ENCODE results near the gene OR4C12.
"Not testable (repeated sequence)": the region's sequence is repeated elsewhere in the genome, so short reads cannot be mapped to it uniquely, and the experiment has no call there.

OR4C12 gene

DNA sequence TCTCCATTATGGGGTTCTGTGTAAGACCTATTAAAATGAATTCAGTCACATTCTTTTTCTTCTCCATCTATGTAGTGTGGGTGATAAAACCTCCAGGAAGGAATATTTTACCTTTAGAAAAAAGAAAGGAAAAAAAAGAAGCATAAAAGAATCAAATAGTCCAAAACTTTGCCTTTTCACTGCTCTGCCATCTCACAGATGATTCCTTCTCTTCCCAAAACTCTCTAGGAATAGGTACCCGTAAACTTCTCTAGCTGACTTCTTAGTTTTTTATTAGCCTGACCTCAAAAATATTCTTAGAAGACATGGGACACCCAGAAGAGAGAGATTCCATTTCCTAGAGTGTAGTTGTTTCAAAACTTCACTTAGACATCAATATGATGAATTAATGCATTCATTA, at the start of gene OR4C12:
Gene OR4C12 (minus strand): TSS at position 101 of the 400 bp plus-strand sequence. CDS start 34 bp downstream, at position 67.
- H3K4me1 ChIP-seq (ENCODE audit: insufficient read depth, insufficient read length); H3K27me3 ChIP-seq (ENCODE audit: insufficient read depth, insufficient read length); H3K4me3 ChIP-seq (ENCODE audit: insufficient read length, low read depth); H3K9me3 ChIP-seq (ENCODE audit: insufficient read depth, low read length); H3K36me3 ChIP-seq (ENCODE audit: insufficient read depth, insufficient read length, low read length); DNase-seq (ENCODE audit: low read depth, low spot score); H3K9ac ChIP-seq (ENCODE audit: insufficient read length, low read depth): not testable (repeated sequence)

- no peaks in the 10 kb centered on the region for H3K9me3 ChIP-seq (ENCODE audit: insufficient read depth, low read length)
- no peak overlapping the region for H3K9ac ChIP-seq (ENCODE audit: insufficient read length, low read depth)
- H3K27me3 ChIP-seq (ENCODE audit: insufficient read depth, insufficient read length) = no peaks in the 10 kb centered on the region
- no peak for DNase-seq (ENCODE audit: low read depth, low spot score)
- H3K36me3 ChIP-seq (ENCODE audit: insufficient read depth, insufficient read length, low read length) = no peaks in the 10 kb centered on the region
- no peaks in the 10 kb centered on the region for H3K4me1 ChIP-seq (ENCODE audit: insufficient read depth, insufficient read length)
- no peak overlapping the region for H3K4me3 ChIP-seq (ENCODE audit: insufficient read length, low read depth)
- TF ChIP-seq SUZ12 (IDR thresholded peaks at IDR 0.05; ENCODE audit: extremely low read depth, insufficient read depth, insufficient read length) (no peak), ZNF274 (IDR thresholded peaks at IDR 0.05; ENCODE audit: low read depth, low read length) (no peak), YY1 (IDR thresholded peaks at IDR 0.05; ENCODE audit: insufficient read depth, insufficient read length) (no peak)
Observed at GRCh38 chr11:50030193-50030592, 47.9 kb upstream of the OR4C12 start.

DNA sequence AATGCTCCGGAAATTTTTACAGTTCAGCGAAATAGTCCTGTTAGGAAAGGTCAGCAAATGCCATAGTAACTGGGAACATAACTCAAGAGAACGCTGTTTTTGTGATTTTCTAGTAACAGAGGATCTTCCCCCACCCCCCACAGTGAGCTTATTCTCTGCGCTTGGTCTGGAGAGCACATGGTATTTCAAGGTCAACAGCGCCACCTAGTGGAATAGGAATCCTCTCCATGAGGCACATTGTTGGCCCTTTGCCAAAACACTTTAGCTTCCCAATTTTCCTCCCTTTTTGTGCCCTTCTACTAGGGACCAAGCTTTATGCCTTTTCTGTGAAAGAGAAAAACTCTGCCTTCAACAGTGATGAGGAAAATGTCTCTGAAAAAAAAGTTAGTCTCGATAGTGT, 13.2 kb upstream of the OR4C12 start:
- Histone ChIP-seq H3K4me1 (ENCODE audit: insufficient read depth, insufficient read length) (no peaks in the 10 kb centered on the region), H3K4me3 (ENCODE audit: insufficient read length, low read depth) (no peak overlapping the region), H3K27me3 (ENCODE audit: insufficient read depth, insufficient read length) (no peaks in the 10 kb centered on the region), H3K36me3 (ENCODE audit: insufficient read depth, insufficient read length, low read length) (no peaks in the 10 kb centered on the region), H3K9me3 (ENCODE audit: insufficient read depth, low read length) (peaks cover 31% of the 10 kb centered on the region), H3K9ac (ENCODE audit: insufficient read length, low read depth) (no peak overlapping the region)
- no peak for TF ChIP-seq ZNF274 (IDR thresholded peaks at IDR 0.05; ENCODE audit: low read depth, low read length)
- no peak for TF ChIP-seq YY1 (IDR thresholded peaks at IDR 0.05; ENCODE audit: insufficient read depth, insufficient read length)
- no peak for TF ChIP-seq SUZ12 (IDR thresholded peaks at IDR 0.05; ENCODE audit: extremely low read depth, insufficient read depth, insufficient read length)
- DNase-seq (ENCODE audit: low read depth, low spot score) = peak; percentile 80

DNA sequence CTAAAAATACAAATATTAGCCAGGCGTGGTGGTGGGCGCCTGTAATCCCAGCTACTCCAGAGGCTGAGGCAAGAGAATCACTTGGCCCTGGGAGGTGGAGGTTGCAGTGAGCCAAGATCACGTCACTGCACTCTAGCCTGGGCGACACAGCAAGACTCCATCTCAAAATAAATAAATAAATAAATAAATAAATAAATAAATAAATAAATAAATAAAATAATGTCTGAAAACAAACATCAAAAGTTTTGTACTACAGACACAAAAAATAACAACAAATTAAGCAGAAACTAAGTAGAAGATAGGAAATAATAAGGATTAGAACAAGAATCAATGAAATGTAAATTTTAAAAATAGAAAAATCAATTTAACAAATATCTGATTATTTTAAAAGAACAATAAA, 8.9 kb downstream of the OR4C12 start:
- not testable (repeated sequence) for H3K36me3 ChIP-seq (ENCODE audit: insufficient read depth, insufficient read length, low read length); H3K4me1 ChIP-seq (ENCODE audit: insufficient read depth, insufficient read length); DNase-seq (ENCODE audit: low read depth, low spot score); H3K4me3 ChIP-seq (ENCODE audit: insufficient read length, low read depth); H3K9me3 ChIP-seq (ENCODE audit: insufficient read depth, low read length); H3K9ac ChIP-seq (ENCODE audit: insufficient read length, low read depth); H3K27me3 ChIP-seq (ENCODE audit: insufficient read depth, insufficient read length)

DNA sequence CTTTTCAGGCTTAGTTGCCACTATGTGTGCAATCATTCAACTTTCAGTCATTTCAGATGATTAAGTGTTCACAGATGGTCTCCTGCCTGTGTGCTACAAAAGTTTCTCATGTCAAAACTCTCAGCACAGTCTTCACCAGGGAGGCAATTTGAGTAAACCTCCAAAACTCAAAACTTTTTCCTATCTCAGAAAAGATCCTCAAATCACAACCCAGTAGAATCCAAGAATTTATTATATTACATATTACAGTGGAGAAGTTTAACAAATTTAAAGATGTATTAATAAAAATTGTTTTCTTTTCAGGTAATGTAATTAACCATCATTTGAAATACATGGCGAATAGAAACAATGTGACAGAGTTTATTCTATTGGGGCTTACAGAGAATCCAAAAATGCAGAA, 30.2 kb downstream of the OR4C12 start, which contains the start of gene OR4C13:
Gene OR4C13 (plus strand): TSS at position 301 of the 400 bp plus-strand sequence. CDS start 32 bp downstream, at position 333.
- H3K4me3 ChIP-seq (ENCODE audit: insufficient read length, low read depth) = no peak within 1 kb of the TSS
- no peak for TF ChIP-seq YY1 (IDR thresholded peaks at IDR 0.05; ENCODE audit: insufficient read depth, insufficient read length)
- no peak for TF ChIP-seq ZNF274 (IDR thresholded peaks at IDR 0.05; ENCODE audit: low read depth, low read length)
- no peak for TF ChIP-seq SUZ12 (IDR thresholded peaks at IDR 0.05; ENCODE audit: extremely low read depth, insufficient read depth, insufficient read length)
- no peaks in the 10 kb centered on the region for H3K9me3 ChIP-seq (ENCODE audit: insufficient read depth, low read length)
- H3K36me3 ChIP-seq (ENCODE audit: insufficient read depth, insufficient read length, low read length) = no peaks in the 10 kb centered on the region
- H3K9ac ChIP-seq (ENCODE audit: insufficient read length, low read depth) = no peak within 1 kb of the TSS
- no peaks in the 10 kb centered on the region for H3K27me3 ChIP-seq (ENCODE audit: insufficient read depth, insufficient read length)
- no peak for DNase-seq (ENCODE audit: low read depth, low spot score)
- H3K4me1 ChIP-seq (ENCODE audit: insufficient read depth, insufficient read length) = no peaks in the 10 kb centered on the region

DNA sequence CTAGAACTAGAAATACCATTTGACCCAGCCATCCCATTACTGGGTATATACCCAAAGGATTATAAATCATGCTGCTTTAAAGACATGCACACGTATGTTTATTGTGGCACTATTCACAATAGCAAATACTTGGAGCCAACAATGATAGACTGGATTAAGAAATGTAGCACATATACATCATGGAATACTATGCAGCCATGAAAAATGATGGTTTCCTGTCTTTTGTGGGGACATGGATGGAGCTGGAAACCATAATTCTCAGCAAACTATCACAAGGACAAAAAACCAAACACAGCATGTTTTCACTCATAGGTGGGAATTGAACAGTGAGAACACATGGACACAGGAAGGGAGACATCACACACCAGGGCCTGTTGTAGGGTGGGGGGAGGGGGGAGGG, 33.6 kb downstream of the OR4C12 start:
- H3K9ac ChIP-seq (ENCODE audit: insufficient read length, low read depth); H3K4me3 ChIP-seq (ENCODE audit: insufficient read length, low read depth); H3K9me3 ChIP-seq (ENCODE audit: insufficient read depth, low read length); H3K27me3 ChIP-seq (ENCODE audit: insufficient read depth, insufficient read length); H3K4me1 ChIP-seq (ENCODE audit: insufficient read depth, insufficient read length); H3K36me3 ChIP-seq (ENCODE audit: insufficient read depth, insufficient read length, low read length); DNase-seq (ENCODE audit: low read depth, low spot score): not testable (repeated sequence)
